ENCODE measurements around the gene SUSD1.
"Not testable (repeated sequence)": the region's sequence is repeated elsewhere in the genome, so short reads cannot be mapped to it uniquely, and the experiment has no call there.

SUSD1 gene

DNA sequence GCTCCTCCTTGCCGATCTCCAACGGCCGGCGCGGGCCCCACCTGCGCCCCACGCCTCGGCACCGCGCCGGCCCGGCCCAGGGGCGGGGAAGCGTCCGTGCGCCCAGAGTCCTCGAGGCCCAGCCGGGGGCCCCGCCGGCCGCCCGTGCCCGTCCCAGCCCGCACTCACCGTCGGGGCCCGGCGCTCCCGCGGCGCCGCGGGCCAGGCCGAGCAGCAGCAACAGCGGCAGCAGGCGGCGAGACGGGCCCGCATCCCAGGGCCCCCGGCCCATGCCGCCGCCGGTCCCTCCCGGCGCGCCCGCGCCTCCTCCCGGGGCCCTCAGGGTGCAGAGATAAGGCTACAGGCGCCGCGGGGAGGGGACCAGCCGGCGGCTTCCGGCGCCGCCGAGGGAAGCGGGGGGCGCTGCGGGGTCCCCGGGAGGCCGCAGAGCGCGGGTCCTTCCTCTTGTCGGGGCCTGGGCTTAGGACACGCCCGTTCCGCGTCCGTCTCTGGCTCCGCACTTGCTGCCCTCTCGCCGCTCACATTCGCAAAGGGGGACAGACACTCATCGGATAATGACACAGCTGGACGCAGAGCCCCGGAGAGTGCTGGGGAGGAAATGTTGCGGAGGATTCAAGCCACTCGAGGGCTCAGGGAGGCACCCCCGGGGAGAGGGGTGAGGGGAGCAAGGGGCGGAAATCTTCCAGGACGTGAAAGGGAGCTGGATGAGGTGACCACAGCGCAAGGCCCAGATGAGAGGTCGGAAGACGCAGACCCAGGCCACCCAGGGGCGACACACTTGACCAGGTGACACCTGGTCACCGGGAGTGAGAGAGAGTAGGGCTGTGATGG lies at the start of gene SUSD1:
TSS of gene SUSD1 (minus strand) at position 333 of the 831 bp plus-strand sequence. CDS start at position 271, 62 bp downstream.
- DNase-seq: peak; percentile 76

DNA sequence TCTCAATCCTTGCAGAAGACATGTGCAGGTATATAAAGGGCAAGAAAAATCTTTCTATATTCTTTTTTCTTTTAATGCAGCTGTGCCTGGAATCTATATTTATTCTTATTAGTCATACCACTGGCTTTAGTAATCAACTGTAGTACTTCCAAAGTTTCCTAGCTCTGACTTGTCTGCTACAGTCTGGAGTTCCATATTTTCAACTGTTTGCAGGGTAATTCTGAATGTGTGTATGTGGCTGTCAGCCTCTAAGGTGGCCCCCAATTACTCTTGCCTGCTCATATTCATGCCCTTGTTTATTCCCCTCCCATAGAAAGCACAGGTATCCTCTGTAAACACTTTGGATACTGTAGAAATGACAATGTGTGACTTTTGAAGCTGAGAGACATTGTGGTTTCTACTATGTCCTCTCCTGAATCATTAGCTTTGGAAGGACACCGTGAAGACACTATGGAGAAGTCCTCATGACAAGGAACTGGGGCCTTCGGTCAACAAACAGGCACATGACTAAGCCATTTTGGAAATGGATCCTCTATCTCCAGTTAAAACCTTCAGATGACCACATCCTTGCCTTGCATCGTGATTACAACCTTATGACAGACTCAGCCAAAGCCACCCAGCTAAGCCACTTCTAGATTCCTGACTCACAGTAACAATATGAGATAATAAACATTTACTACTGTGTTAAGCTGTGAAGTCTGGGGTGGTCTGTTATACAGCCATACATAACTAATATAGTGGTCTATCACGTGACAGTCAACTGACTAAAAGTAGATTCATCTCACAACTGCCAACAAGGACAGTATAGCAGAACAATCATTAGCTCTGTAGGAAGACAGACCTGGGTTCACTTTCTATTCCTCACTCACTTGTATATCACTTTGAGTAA lies 49.5 kb upstream of the SUSD1 start:
- DNase-seq: no peak

DNA sequence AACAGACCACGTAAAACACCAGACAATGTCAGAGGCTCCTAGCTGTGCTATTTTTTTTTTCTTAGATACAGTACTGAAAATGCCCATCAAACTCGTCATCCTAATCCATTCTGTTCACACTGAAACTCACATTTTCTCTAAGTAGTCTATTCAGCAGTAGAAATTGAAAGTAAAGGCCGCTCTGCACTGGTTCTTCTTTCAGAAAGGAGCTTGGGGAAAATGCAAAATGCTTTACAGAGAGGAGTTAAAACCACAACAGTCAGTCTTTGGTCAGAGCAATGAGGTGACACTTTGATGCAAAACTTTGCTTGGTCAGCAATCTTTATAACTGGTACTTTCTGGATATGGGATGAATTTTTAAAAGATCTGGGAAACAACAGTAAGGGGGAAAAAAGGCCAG lies 43.8 kb upstream of the SUSD1 start:
- DNase-seq: no peak

DNA sequence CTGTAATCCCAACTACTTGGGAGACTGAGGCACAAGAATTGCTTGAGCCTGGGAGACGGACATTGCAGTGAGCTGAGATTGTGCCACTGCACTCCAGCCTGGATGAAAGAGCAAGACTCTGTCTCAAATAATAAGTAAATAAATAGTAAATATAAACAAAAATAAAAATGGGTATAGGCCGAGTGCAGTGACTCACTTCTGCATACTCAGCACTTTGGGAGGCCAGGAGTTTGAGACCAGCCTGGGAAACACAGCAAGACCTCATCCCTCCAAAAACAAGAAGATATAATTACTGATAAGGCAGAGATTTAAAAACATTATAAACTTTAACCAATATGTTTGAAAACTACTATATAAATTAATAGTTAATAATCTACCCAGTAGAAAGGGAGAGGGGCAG lies 37.8 kb upstream of the SUSD1 start:
- DNase-seq: no peak

DNA sequence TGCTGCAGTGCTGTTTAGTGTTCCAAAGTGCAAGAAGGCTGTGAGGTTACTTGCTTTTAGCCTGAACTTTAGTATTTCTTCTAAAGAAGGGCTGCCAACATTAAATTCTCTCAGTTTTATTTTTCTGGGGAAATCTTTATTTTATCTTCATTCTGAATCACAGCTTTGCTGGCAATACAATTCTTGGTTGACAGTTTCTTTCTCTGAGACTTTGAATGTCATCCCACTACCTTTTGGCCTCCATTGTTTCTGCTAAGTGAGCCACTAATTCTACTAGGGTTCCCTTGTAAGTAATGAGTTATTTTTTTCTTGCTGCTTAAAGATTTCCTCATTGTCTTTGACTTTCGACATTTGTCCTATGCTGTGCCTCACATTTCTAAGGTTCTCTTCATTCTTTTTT lies 32.4 kb upstream of the SUSD1 start:
- no peak for DNase-seq

DNA sequence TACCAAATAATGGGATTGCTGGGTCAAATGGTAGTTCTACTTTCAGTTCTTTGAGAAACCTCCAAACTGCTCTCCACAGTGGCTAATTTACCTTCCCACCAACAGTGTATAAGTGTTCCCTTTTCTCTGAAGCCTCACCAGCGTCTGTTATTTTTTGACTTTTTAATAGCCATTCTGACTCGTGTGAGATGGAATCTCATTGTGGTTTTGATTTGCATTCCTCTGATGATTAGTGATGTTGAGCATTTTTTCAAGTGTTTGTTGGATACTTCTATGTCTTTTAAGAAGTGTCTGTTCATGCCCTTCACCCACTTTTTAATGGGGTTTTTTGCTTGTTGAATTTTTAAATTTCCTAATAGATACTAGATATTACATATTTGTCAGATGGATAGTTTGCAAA lies 28.4 kb upstream of the SUSD1 start:
- no peak for DNase-seq

DNA sequence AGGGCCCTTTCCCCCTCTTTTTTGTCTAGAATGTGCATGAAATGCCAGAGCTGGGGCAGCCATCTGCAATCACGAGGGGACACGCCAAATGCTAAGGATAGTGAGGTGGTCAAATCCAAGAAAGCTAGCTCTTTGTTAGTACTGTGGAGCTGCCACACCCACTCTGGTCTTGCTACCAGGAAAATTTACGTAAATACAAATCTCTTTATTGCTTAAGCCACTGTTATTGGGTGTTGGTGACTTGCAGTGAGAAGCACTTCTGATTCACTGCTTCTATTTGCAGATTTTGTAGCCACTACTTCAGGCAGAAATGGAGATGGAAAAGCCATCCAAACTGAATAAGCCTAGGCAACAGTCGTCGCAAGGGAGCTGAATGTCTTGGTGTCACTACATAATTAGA lies 25.6 kb upstream of the SUSD1 start:
- DNase-seq: no peak

DNA sequence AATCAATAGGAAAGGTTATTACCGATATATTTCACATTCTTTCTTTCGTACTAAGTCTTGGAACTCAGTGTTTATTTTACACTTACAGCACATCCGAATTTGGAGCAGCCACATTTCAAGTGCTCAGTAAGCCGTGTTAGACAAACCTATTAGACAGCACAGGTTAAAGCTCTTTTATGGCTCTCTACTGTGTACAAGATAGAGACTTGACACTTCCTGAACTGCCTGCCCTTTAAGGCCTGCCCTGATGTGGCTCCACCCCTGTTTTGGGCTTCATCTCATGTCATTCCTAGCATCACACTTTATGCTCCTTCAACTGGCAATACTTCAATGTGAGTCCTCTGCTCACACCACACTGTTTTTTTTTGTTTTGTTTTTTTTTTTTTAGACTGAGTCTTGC lies 23.5 kb upstream of the SUSD1 start:
- no peak for DNase-seq

DNA sequence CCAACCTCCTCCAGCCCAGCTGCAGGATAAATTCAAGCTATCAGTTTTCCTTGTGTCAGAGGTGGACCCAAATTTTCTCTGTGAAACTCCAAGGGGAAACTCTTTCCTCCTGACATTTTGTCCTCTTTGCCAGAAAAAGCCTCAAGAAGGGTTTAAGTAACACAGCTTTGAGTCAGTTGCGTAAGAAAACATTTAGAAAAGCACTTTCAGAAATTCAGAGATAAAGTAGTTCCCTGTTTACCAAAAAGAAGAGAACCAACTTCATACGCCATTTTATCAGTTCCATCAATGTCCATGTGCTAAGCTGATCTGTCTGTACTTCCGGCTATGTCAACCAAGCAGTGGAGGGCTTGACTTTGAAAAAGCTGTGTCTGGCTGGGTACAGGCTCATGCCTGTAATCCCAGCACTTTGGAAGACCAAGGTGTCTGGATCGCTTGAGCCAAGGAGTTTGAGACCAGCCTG lies 19.9 kb upstream of the SUSD1 start:
- no peak for DNase-seq

DNA sequence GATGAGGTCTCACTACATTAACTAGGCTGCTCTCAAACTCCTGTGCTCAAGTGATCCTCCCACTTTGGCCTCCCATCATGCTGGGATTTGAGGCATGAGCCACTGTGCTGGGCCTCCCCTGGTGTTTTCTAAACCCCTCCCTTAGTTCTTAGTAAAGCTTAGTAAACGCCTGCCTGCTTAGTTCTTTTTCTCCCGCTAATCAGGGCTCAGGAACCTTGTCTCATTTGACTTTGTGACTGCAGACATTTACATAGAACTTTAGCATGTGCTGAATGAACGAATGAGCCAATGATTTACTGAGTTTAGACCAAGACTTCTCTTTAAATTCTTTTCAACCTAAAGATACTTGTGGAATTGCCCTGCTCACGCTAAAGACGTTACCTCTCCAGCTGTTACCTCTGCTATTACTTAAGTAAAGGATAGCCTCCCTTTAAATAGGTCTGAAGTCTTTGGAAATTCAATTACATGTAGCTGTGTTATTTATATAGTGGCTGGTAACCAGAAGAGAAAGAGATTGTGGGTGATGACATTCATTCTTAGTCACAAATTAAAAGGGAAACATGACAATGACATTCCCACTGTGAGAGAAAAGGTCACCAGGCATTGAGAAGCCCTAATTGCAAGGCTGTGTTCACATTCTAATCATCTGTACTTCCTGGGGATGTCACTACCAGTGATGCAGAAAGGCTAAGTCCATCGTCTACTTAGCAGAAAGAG lies 18.6 kb upstream of the SUSD1 start:
- peak; percentile 86 for DNase-seq

DNA sequence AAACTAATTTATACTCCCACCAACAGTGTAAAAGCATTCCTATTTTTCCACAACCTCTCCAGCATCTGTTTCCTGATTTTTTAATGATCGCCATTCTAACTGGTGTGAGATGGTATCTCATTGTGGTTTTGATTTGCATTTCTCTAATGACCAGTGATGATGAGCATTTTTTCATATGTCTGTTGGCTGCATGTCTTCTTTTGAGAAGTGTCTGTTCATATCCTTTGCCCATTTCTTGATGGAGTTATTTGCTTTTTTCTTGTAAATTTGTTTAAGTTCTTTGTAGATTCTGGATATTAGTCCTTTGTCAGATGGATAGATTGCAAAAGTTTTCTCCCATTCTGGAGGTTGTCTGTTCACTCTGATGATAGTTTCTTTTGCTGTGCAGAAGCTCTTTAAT lies 15.2 kb upstream of the SUSD1 start:
- DNase-seq: not testable (repeated sequence)

DNA sequence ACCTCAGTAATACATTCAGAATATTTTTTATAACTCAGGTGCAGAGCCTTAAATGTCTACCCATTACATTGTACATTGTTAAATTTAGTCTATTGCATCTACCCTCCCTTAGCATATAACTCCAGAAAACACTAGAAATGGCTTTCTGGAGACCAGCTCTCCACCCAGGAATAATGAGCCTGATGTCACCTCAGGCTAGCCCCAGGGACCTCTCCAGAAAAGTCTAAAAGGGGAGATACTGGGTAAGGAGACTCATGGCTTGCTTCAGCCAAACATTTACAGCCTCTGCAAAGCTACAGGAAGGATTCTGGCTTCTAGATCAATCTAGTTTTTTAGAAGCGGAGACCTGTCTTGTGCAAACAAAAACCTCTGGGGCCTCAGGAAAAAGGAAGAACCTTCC lies 13.8 kb upstream of the SUSD1 start:
- DNase-seq: no peak

DNA sequence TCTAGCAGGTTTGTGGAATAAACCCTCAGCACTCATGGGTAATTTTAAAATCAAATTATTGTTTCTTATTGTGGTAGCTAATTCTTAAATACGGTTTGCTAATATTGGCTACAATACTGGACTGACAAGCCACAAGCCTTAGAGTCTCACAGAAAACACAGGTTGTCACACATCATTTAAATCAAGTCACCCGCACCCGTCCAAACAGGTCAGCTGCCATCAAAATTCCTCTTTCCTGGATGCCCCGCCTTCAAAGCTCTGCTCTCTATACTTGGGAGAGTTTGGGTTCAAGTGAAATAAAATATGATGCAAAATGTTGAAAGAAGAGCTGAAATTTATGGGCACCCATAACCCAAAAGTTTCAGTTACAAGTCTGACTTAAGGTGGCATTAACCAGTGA lies 12.3 kb upstream of the SUSD1 start:
- DNase-seq: peak; percentile 61

DNA sequence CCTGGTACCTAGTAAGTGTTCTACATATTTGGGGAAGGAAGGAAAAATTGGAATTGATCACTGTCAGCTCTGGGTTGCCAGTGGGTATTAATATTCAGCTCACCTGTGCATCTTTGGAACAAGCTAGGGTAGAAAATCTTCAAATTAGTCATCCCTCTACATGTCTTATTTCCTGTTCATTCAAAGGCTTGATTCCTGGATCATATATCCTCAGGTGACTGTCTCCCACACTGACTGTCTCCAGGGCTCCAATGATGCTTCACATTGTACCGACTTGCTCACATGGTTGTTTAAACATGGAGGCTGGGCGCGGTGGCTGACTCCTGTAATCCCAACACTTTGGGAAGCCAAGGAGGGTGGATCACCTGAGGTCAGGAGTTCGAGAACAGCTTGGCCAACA lies 11.6 kb upstream of the SUSD1 start:
- DNase-seq: peak; percentile 22

DNA sequence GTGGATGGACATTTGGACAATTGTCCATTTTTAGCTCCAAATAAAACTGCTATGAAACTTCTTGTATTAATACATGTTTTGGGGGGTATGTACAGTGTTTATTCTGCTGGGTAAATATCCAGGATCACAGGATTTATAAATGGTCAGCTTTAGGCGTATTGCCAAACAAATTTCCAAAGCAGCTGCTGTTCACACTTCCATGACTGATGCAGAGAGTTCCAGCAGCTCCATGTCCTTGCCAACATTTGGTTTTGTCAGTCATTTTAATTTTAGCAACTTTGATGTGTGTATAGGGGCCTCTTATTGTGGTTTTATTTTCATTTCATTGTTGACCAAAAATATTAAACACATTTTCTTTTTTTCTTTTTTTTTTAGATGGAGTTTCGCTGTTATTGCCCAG lies 9.8 kb upstream of the SUSD1 start:
- DNase-seq: no peak

DNA sequence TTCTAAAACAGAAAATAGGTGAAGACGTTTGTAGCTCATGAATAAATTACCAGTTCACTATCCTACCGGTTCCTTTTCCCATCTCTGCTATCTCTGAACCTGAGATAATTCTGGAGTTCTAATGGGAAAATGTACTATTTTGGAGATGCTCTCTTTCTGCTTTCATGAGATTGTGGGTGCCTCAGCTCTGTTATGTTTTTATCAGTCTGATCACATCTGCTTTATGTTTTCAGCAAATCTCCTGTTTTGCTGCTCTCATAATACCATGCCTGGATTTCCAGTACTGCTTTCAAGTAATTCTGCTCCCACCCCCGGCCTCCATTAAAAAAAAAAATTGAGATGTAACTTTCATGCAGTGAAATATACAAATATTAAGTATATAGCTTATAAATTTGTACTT lies 9.1 kb upstream of the SUSD1 start:
- DNase-seq: no peak

DNA sequence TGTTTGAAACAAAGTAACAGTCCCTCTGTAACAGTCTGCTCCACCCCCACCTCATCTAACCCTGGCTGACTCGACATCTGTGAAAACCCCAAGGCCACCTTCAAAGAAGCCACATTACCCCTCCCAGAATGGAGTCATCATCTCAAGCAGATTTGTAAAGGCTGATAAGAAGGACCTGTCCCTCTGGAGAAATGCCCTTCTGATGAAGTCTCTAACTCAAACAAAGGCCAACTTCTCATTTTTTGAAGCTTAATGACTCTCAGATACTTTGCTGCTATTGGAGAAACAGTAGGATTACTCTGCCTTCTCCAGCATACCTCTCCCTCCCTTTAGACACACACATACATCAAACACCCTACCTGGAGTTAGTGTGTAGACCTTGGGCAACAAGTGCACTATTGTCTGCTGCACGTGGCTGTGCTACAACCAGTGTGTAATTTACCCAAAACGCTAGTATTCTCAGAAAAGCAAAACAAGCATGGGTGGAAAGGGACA lies 5.3 kb upstream of the SUSD1 start:
- DNase-seq: no peak

DNA sequence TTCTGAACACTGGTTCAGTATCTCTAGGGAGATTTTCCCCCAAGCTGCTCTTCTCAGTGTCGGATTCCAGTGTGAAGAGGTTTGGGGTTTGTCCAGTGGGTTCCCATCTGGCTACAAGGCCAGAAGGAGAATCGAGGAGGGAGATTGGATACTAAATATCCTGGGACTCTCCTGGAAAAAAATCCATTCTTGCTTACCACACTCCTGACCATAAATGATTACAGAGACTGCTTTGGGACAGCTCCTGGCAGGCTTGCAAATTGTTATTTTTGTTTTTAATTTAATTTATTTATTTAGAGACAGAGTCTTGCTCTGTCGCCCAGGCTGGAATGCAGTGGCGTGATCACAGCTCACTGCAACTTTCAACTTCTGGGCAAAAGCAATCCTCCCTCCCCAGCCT lies 4.7 kb upstream of the SUSD1 start:
- DNase-seq: peak; percentile 18

DNA sequence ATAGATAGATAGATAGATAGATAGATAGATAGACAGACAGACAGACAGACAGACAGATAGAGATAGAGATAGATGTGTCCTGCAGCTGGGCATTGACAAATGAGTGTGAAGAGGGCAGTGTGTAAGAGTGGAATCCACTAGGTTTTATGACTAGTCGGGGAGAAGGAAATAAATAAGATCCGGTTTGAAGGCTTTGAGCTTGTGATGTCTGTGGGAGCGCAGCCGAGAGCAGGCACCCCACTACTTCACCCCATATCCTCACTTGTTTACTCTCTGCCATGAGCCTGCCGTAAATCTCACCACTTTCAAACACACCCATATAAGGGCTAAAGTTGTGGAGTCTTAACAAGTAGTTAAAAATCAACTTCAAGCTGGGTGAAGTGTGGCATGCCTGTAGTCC lies 1.4 kb upstream of the SUSD1 start:
- no peak for DNase-seq

DNA sequence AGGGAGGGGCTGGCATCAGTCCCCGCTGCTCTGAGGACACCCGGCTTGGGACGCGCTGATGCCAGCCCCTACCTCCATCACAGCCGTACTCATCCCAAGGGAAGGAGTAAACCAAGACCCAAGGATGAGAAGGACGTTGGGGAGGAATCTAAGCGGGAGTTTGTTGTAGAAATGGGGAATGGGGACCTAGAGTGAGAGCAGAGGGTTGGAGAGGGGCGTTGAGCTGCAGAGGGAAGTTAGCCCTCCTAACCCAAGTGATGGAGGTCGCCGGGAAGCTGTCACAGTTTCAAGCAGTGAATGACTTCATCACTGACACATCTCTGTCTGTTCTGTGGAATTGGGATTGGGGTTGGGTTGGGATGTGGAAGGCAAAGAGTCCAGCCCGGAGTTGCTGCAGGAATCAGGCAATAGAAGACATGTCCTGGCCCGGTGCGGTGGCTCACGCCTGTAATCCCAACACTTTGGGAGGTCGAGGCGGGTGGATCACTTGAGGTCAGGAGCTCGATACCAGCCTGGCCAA lies 759 bp upstream of the SUSD1 start:
- DNase-seq: no peak

DNA sequence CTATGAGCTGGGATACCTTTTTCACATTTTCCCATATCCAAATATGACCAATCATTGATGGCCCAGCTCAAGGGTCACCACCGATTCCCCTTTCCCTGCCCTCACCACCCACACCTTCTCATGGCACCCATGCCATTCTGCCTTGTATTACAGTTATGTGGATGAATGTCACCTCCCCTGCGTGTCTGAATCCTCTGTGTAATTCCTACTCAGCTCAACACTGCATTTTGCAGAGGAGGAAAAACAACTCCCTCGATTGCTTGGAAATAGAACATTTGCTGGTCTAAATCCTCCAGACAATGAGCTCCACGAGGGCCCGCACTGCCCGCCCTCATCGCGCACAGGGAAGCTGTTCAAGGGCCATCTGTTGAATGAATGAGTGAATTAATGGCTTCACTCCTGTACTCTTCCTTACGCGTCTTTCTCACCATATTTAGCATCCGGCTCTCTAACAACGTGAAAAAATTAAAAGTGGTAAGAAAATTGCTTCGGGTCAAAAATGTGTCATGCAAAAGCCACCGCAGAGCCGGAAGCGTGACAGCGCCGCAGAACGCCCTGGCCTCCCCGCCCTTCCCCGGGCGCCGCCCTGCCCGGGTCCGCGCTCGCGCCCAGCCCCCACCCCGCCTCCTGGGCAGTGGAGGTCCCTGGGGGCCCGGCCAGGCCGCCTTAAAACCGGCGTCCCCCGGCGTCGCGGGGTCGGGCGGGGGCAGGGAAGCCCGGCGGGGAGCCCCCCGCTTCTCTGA lies 704 bp downstream of the SUSD1 start:
- peak; percentile 84 for DNase-seq
